B cell (primary cell): ENCODE measurements around the gene UTP25. TPM values are rescaled to one million over a fixed set of nuclear protein-coding genes. Genes with fewer than 3 reads are reported as not detected.

Source experiments
- ATAC-seq: fragments of 200-7000 bp; cut with Tn5 transposase; one replicate; pipeline ENCODE4 v1.10.0; 2021; ENCODE audit warnings: low read depth, mild to moderate bottlenecking, moderate number of reproducible peaks, moderate library complexity
- CTCF ChIA-PET: fragments of 350-600 bp; sonication (Branson Sonifier 250); formaldehyde crosslinking; loops from one replicate; lab custom pipeline; 2021; ENCODE audit warnings: antibody characterized with exemption, inconsistent platforms; lab: Charles Lee
- POLR2A ChIA-PET: fragments of 350-600 bp; sonication (Branson Sonifier 250); formaldehyde crosslinking; loops from one replicate; lab custom pipeline; 2021; ENCODE audit warnings: antibody characterized with exemption; lab: Charles Lee
- DNase-seq: peaks from one replicate; pipeline ENCODE4 v3.0.0; 2013
- H2AFZ ChIP-seq: 2 replicates; pipeline ENCODE4 v1.6.1; 2012; ENCODE audit warnings: mild to moderate bottlenecking, low read depth, low read length; ENCODE audit not compliant: insufficient read depth, poor library complexity, severe bottlenecking
- H3K27ac ChIP-seq, 2 donors: 1 replicate in 1 of 2; 2 replicates in 1 of 2; pipeline ENCODE4 v1.5.1; 2012 to 2013; ENCODE audit warnings: low read length in 2 of 2, mild to moderate bottlenecking in 2 of 2, moderate library complexity in 1 of 2
- H3K27me3 ChIP-seq, 4 experiments: fragments of 200-600 bp in 1 of 4; sonication (generic) in 1 of 4; replicated peaks in 1 of 4; 1 replicate in 2 of 4; 2 replicates in 2 of 4; pipeline versions ENCODE4 v1.6.1 to v1.7.0; 2013 to 2016; ENCODE audit warnings: low read length in 3 of 4, mild to moderate bottlenecking in 2 of 4, mixed read lengths in 1 of 4, moderate library complexity in 1 of 4; ENCODE audit not compliant: insufficient read depth in 4 of 4, control insufficient read depth in 3 of 4; ENCODE audit errors: control extremely low read depth in 1 of 4
- H3K36me3 ChIP-seq, 2 experiments: replicated peaks in 1 of 2; 1 replicate in 1 of 2; 2 replicates in 1 of 2; pipeline versions ENCODE4 v1.6.1 to v1.7.1; 2013; ENCODE audit warnings: low read length in 1 of 2; ENCODE audit not compliant: insufficient read depth in 2 of 2, control insufficient read depth in 1 of 2; ENCODE audit errors: control extremely low read depth in 1 of 2, extremely low read depth in 1 of 2
- H3K4me1 ChIP-seq, 2 donors: fragments of 200-600 bp in 1 of 2; sonication (generic) in 1 of 2; 1 replicate in 1 of 2; 2 replicates in 1 of 2; pipeline versions ENCODE4 v1.5.1 to v1.6.1; 2013 to 2017; ENCODE audit warnings: low read length in 2 of 2; ENCODE audit not compliant: control insufficient read depth in 2 of 2, insufficient read depth in 2 of 2
- H3K4me2 ChIP-seq: replicated peaks from 2 replicates; pipeline ENCODE3; 2012; ENCODE audit warnings: mild to moderate bottlenecking, low read depth, low read length; ENCODE audit not compliant: poor library complexity, severe bottlenecking
- H3K4me3 ChIP-seq, 5 experiments: fragments of 200-600 bp in 1 of 5; sonication (generic) in 1 of 5; 1 replicate in 3 of 5; 2 replicates in 2 of 5; pipeline versions ENCODE4 v1.5.1 to v1.7.0; 2011 to 2016; ENCODE audit warnings: low read length in 4 of 5, mild to moderate bottlenecking in 4 of 5, low read depth in 2 of 5, control low read depth in 1 of 5, moderate library complexity in 1 of 5; ENCODE audit not compliant: insufficient read depth in 1 of 5; ENCODE audit errors: control extremely low read depth in 1 of 5, extremely low read depth in 1 of 5
- H3K79me2 ChIP-seq: fragments of 200-600 bp; sonication (generic); one replicate; pipeline ENCODE4 v1.6.0; 2016; ENCODE audit warnings: low read length; ENCODE audit not compliant: control insufficient read depth, insufficient read depth
- H3K9ac ChIP-seq: fragments of 200-600 bp; sonication (generic); 2 replicates; pipeline ENCODE4 v1.6.1; 2017; ENCODE audit warnings: mild to moderate bottlenecking, low read length, moderate library complexity
- H3K9me3 ChIP-seq, 3 donors: one replicate each; pipeline versions ENCODE4 v1.6.1 to v1.7.1; 2013; ENCODE audit warnings: low read length in 2 of 3; ENCODE audit not compliant: control insufficient read depth in 2 of 3, insufficient read depth in 1 of 3; ENCODE audit errors: control extremely low read depth in 1 of 3
- H4K20me1 ChIP-seq: 2 replicates; pipeline ENCODE4 v1.6.0; 2012; ENCODE audit warnings: mild to moderate bottlenecking, low read length; ENCODE audit not compliant: insufficient read depth, control insufficient read depth, poor library complexity, severe bottlenecking
- H3K27ac Mint-ChIP-seq: one replicate; pipeline ENCODE4 v1.8.0; 2021; ENCODE audit warnings: mixed read lengths
- H3K27me3 Mint-ChIP-seq: one replicate; pipeline ENCODE4 v1.8.0; 2021; ENCODE audit warnings: mixed read lengths
- H3K4me1 Mint-ChIP-seq: one replicate; pipeline ENCODE4 v1.8.0; 2021; ENCODE audit warnings: mixed read lengths
- H3K4me3 Mint-ChIP-seq: one replicate; pipeline ENCODE4 v1.8.0; 2021; ENCODE audit warnings: mixed read lengths
- H3K9me3 Mint-ChIP-seq: one replicate; pipeline ENCODE4 v1.8.0; 2022; ENCODE audit warnings: mixed read lengths; ENCODE audit not compliant: insufficient read depth
- CTCF ChIP-seq: fragments of 200-600 bp; IDR thresholded peaks from one replicate; pipeline ENCODE4 v1.8.0; 2022; ENCODE audit warnings: antibody characterized with exemption, mild to moderate bottlenecking
- EZH2 ChIP-seq: IDR thresholded peaks from 2 replicates; pipeline ENCODE4 v1.6.1; 2012; ENCODE audit warnings: borderline replicate concordance, low read depth, mild to moderate bottlenecking, moderate library complexity, low read length; ENCODE audit not compliant: insufficient read depth, poor library complexity, severe bottlenecking
- WGBS: methylation state at CpG from one replicate; pipeline ENCODE4 v1.1.5; 2013; ENCODE audit warnings: missing lambda C conversion rate; ENCODE audit not compliant: insufficient coverage; 5-methylcytosine and 5-hydroxymethylcytosine counted together
- intact Hi-C: fragments of 100-400 bp; cut with micrococcal nuclease; formaldehyde crosslinking; loops from one replicate; pipeline ENCODE4 v1.10.0; 2022
- polyA plus RNA-seq: library from polyadenylated mRNA; depleted of rRNA; stranded (reverse); fragments of >200 nt; gene quantifications from 2 replicates; pipeline ENCODE4 v1.2.3, GENCODE V29; 2012
- total RNA-seq, 2 donors: library from RNA; stranded (reverse); fragments of 120-200 nt in 1 of 2; gene quantifications; 1 replicate in 1 of 2; 2 replicates in 1 of 2; pipeline versions ENCODE4 v1.2.3 to v1.2.4, GENCODE V29; 2013 to 2022

The UTP25 gene
- total and polyA plus RNA-seq, 2 donors (not counting 1 experiment from before 2014, with no cell fraction given) = 6.2 to 16.6 TPM

- Mint-ChIP-seq H3K27me3 (no peaks in the 10 kb centered on the region), H3K27ac (no peak overlapping the region), H3K4me1 (peaks cover 7% of the 10 kb centered on the region), H3K4me3 (no peak overlapping the region), H3K9me3 (no peaks in the 10 kb centered on the region)
- POLR2A ChIA-PET = no interaction called here
- Histone ChIP-seq H3K27me3 (no peaks in the 10 kb centered on the region), H3K79me2 (no peaks in the 10 kb centered on the region), H4K20me1 (no peaks in the 10 kb centered on the region), H3K27ac (no peak overlapping the region), H2AFZ (no peak overlapping the region), H3K4me2 (no peak overlapping the region), H3K9ac (no peak overlapping the region), H3K4me1 (no peaks in the 10 kb centered on the region), H3K36me3 (peaks cover 11 to 63% of the 10 kb centered on the region in 2 experiments), H3K9me3 (peaks cover 0 to 4% (median 0%) of the 10 kb centered on the region in 3 donors), H3K4me3 (no peak overlapping the region)
- intact Hi-C loops = no loop called here
- CTCF ChIA-PET = interaction anchor here (1.0 to 1.3 kb wide), 5 partner anchors 12 to 456 kb away, joined by 3 to 4 read pairs (median 3); no protein-coding TSS in a partner anchor
- TF ChIP-seq CTCF = no peak
- TF ChIP-seq EZH2 = no peak
- 71% methylated on average over 1 of the region's 3 CpGs for WGBS
- DNase-seq (no peak), ATAC-seq (no peak)
Measured at GRCh38 chr1:209854196-209854595, 26.4 kb downstream of the UTP25 start.

DNA sequence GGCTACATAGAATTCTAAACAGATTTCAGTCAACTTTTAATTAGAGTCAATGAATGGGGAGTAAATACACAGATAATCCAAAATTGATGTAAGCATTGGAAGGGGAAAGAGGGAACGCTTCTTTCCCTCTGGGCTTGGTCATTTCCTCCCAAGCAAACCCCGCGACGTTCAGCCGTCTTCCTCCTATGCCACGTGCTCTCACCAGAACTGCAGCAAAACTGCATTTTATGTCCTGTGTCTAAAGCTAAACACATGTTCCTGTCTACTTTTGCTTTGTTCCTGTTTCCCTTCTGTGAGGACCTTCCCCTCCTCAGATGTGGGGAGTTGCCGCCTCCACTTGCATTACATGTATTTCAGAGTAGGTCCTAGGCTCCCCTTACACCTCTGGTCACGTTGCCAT is 27.2 kb downstream of the UTP25 start:
- no peak overlapping the region for H3K4me3 ChIP-seq
- no peak for TF ChIP-seq EZH2
- TF ChIP-seq CTCF = no peak
- CTCF ChIA-PET = interaction anchor here (0.5 to 1.4 kb wide), 5 partner anchors 11 to 458 kb away, joined by 3 to 6 read pairs (median 3); no protein-coding TSS in a partner anchor
- H3K79me2 ChIP-seq = no peaks in the 10 kb centered on the region
- H3K9ac ChIP-seq = no peak overlapping the region
- no peak overlapping the region for H3K27ac ChIP-seq
- POLR2A ChIA-PET = no interaction called here
- Mint-ChIP-seq H3K9me3 (no peaks in the 10 kb centered on the region), H3K4me3 (no peak overlapping the region), H3K27me3 (no peaks in the 10 kb centered on the region), H3K4me1 (peaks cover 6% of the 10 kb centered on the region), H3K27ac (no peak overlapping the region)
- H3K9me3 ChIP-seq = peaks cover 0 to 4% (median 0%) of the 10 kb centered on the region in 3 donors
- no peak overlapping the region for H3K4me2 ChIP-seq
- peaks cover 11 to 55% of the 10 kb centered on the region in 2 experiments for H3K36me3 ChIP-seq
- intact Hi-C loops = no loop called here
- H3K4me1 ChIP-seq = no peaks in the 10 kb centered on the region
- H4K20me1 ChIP-seq = no peaks in the 10 kb centered on the region
- no peak overlapping the region for H2AFZ ChIP-seq
- no peaks in the 10 kb centered on the region for H3K27me3 ChIP-seq
- ATAC-seq = no peak
- DNase-seq = no peak
- WGBS = 56% methylated on average over 5 of the region's 8 CpGs
